Vagina (tissue), 2 donors: Measurements from ENCODE around the gene NMBR.
"Not testable (repeated sequence)": the region's sequence is repeated elsewhere in the genome, so short reads cannot be mapped to it uniquely, and the experiment has no call there.

Source experiments
- CTCF ChIP-seq, 3 experiments: fragments of 450-650 bp in 2 of 3; fragments of 200-600 bp in 1 of 3; sonication (generic) in 1 of 3; IDR thresholded peaks; one replicate each; pipeline ENCODE4 v1.5.1; 2017 to 2019; ENCODE audit warnings: antibody characterized with exemption in 3 of 3, mild to moderate bottlenecking in 2 of 3, moderate library complexity in 2 of 3
- POLR2AphosphoS5 ChIP-seq, 2 donors: sonication (generic); formaldehyde crosslinking; IDR thresholded peaks; one replicate each; pipeline ENCODE4 v1.9.0; 2017; ENCODE audit warnings: antibody characterized with exemption in 2 of 2, mild to moderate bottlenecking in 2 of 2, low read depth in 1 of 2; ENCODE audit not compliant: insufficient read depth in 1 of 2

- TF ChIP-seq CTCF (IDR thresholded peaks at IDR 0.05); POLR2AphosphoS5 (IDR thresholded peaks at IDR 0.05; ENCODE audit: insufficient read depth in 1 of 2, low read depth in 1 of 2): not testable (repeated sequence)
These were observed 84.1 kb downstream of the NMBR start for GRCh38 chr6:142062861-142063260.
